Globus pallidus (tissue), 1 donor: ENCODE data around the gene CLCN5.

Experiments
- DNase-seq: peaks from one replicate; pipeline ENCODE4 v3.0.0-alpha.2; 2015; ENCODE audit warnings: low spot score

The CLCN5 gene

DNA sequence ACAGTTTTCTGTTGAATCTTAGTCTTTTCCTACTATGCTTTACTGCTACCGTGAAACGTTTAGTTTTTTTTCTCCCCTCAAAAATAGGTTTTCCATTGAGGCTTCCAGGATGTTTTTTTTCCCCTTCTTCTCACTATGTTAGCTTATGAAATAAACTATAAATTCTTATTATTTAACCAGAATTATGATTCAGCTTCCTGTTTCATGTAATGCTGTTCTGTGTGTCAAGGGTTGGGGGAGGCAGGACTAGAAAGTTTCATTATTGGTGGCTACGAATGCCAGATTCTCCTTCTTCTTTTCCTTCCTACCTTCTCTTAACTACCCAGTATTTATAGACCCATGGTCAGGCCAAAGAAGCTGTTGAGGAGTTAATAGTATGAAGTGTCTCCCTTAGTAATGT, 11.8 kb downstream of the CLCN5 start:
- no peak for DNase-seq

DNA sequence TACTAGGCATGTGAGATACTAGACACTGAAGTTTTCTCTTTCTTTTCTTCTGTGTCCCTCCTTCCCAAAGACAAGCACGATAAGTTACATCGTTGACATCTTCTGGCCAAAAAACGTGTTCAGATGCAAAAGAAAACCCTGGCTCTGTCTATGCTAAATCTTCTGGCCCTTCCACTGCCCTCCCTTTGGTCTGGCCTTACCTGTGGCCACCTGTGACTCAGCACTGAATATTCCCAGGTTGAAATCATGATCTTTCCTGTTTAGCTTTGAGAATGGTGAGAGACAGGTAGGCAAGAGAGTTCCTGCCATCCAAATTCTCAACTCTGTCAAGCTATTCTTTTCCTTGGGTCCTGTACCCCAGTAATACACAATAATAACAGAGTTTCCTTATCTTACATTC, 12.3 kb downstream of the CLCN5 start:
- no peak for DNase-seq

DNA sequence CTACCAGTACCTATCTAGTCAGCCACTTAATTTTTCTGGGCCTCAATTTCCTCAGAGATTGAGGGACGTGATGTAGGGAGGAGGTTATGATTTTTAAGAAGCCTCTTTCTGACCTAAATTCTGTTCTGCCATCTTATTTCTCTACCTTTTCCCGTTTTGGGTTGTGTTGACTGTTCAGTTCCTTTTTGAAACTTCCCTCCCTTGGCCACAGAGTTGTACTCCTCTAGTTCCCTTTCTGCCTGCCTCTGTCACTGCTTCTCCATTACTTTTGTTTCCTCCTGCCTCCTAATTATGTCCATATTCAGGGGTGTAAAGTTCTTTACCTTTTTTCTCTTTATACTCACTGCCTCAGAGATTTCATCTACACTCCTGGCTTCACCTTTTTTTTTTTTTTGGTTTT, 25.4 kb downstream of the CLCN5 start:
- peak; percentile 11 for DNase-seq

DNA sequence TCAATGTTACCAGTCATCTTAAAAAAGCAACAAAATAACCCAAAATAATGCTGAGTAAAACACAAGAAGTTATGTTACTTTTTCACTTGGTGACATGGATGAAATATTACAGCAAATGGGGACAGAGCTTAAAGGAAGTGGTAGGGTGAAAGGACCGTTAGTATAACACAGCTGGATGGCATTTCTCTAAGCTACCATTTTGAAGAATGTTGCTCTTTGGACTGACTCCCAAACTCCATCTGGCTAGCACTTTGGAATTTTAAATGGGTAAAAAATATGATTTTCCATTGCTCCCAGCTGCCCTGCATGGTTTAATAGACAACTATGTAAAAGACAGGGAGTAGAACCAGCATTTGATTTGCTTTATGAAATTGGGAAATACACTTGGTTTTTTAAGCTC, 27.6 kb downstream of the CLCN5 start:
- no peak for DNase-seq

DNA sequence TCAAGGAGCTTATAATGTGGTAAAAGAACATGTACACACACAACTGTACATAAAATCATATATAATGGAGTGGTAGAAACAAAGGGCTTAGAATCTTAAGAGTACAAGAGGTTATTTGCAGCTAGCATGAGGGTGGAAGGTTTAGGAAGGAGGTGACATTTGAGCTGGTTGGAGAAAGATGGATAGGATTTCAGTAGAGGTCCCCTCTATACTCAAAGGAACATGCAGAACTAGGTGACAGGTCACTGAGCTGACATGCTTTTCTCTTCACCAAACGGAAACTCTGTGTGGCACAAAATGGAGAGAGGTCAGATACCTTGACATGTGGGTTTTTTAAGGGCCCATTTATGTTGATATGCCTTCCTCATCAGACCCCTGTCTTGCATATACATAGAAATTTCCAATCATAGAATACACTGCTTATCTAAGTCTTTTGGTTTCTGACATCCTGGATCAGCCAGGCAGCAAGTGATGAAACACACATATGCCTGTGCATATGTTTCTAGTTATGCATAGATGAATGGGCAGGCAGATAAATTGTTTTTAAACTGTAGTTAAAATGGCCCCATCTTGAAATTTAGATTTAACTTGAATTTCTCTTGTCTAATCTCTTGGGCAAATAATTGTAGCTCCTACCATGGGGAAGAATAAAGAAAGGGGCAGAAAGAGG, 29.3 kb downstream of the CLCN5 start:
- DNase-seq, result no peak

DNA sequence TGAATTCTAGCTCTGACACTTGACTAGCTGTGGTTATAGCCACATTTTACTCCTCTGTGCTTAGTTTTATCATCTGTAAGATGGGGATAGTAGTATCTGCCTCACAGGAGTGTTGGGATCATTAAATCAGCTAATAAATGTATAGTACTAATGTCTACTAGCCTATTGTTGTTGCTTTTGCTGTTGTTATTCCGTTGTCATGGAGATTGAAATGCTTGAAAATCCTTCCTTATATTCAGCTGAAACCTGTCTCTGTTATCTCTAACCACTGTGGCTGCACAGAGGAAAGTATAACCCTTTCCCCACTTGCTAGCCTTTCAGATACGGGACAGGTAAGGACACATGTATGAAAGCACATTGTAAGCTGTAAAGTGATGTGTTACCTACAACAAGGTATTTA, 33.9 kb downstream of the CLCN5 start:
- DNase-seq, result no peak

DNA sequence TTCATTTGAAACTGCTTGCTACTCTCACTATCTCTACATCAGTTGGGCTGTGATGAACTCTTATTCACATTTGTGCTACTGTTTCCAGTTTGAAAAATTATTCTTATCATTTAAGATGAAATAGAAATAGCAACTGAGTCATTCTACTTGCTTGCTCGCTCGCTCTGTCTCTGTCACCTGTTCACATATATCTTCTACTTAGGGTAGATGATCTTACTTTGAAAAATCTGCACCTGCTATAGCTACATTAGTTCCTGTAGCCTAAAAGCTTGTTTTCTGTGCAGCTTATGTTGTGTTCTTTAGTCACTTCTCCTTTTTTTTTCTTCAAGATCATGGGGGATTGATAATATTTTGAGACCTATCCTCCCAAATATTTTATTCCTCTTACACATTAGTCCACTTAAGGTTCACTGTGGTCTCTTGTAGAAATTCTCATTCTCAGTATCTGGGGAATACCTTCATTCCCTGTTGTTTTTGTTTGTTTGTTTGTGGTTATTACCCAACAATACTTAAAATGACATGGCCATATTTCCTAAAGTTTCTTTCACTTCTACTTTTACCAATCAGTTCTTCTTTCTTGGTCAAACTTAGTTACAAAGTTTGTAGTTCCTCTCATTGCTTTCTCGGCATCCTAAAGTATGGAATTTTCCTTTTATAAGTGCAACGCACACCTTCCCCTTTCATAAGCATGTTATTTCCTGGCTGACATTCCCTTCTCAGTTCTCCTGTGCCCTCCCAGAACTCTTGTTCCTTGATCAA, 36.5 kb downstream of the CLCN5 start:
- no peak for DNase-seq

DNA sequence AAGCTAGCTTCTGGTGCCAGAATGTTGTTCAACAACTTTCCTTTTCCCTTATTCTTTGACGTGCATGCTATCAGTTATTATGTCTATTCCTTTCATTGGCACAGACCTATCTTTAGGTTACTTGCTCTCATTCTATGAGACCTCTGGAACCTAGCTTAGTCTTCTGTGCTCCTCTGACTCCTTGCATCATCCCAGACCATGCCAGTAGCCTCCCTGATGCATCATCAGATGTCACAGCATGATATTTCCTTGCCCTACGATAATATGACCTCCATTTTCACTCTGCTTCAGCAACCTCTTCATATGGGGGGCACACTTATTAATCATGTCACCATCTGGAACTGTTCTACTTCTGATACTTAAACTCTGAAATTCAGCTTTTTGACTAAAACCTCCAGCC, 37.2 kb downstream of the CLCN5 start:
- no peak for DNase-seq

DNA sequence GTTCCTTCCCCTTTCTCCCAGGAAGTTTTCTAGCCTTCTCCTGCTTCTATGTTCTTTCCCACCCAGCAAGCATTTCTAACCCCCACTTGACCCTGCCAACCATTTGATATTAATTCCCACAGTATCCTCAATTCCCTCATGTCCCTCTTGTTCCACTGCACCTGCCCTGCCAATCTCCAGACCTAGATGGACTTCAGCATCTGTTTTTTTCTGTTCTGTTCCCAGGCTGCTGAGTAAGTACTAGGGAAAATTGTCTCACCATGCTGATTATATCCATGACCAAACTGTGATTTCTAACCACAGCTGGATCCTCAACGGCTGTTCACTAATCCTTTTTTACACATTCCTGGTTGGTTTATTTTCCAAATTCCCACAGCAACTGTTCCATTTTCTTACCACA, 37.7 kb downstream of the CLCN5 start:
- DNase-seq, result no peak

DNA sequence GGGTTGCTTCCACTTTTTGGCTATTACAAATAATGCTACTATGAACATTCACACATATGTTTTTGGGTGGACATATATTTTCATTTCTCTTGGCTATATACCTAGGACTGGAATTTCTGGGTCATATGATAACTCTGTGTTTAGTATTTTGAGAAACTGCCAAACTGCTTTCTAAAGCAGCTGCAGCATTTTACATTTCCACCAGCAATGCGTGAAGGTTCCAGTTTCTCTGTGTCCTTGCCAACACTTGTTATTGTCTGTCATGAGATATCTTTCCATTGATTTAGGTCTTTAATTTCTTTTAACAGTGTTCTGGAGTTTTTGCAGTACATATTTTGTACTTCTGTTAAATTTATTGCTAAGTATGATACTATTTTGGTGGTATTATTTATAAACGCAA, 48.3 kb downstream of the CLCN5 start:
- DNase-seq, result no peak

DNA sequence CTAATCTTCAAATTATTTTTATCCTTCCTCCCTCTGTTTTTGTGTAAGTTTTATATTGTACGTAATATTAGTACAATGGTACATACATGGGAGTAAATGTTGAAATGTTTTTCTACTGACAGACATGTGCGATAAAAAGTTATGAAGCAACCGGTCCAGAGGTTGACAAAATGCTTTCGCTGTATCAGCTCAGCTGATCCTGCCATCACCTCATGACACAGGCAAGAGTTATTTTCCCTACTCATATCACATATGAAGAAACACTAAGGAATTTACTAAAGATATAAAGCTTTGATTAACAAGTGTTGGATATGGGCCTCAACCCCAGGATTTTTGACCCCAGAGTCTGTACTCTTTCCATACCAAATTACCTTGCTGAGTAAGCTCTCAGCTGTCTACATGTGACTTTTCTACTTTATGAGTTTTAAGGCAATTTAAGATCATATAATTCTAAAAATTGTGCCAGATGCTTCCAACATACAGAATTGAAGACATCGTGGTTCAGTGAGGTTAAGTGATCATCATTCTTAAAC, 50.0 kb downstream of the CLCN5 start:
- DNase-seq, result no peak

DNA sequence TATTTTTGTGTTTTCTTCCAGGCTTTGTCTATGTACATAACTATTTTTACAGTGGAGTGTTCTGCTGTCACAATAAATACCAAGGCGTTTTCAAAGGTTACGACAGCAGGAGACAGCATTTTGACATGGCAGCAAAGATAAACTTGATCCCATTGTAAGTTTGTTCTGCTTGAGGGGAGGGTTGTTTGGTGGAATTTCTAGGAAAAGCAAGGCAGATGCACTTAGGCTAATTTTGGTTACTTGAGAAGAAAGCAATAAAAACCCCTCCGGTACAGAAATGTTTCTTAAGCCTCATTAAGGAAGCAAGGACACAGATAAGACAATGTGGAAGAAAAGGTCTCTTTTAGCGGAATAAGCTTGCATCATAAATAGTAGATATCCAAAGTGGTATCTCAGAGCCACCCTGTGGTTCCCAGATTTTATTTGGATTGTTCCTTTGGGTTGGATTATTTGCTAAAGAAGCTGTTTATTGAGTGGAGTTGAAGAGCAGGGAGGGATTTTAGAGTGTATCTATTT, 54.3 kb downstream of the CLCN5 start:
- no peak for DNase-seq

DNA sequence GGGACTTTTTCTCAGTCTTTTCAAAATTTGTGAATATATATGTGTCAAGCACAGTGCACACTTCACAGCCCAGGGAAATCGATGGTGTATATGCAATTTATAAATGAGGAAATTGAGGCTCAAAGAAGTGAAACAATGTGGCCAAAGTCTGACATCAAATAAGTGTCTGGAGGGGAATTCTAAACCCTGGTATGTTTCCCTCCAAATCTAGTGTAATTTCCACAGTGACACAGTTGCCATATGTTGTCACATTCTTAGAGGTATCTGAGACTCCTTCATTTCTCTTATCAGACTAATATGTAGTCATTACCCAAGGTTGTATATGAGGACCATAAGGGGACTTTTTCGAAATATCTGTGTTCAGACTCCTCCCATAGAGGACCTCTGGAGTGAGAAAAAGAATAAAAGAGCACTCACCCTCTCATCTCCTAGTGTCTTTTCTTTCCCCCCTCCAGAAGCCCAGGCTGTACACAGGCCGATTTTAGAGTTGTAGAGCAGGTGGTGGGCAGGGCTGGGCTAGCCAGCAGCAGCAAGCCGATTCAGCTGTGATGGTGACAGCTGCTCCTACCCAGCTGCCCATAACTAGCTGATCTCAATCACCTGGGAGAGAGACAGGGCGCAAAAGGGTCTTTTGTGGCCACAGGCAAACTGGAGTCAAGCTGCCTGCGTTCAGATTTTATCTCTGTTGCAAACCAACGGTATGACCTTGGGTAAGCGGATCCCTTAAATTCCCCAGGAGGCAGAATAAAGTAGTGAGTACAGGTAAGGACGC, 55.1 kb downstream of the CLCN5 start:
- no peak for DNase-seq

DNA sequence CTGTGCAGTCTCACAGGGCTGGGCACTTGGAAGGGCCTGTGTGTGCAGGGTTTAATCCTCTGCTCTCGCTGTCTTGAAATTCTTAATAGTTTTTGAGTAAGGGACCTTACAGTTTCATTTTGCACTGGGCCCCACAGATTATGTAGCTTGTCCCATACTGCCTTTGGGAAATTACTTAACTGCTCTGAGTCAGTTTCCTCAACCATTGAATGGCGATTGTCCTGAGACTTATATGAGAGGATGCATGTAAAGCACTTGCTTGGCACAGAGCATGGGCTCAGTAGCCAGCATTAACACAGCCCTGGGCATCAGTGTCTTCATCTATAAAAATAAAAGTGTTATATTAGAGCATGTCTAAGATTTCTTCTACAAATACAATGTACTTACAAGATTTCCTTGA, 55.8 kb downstream of the CLCN5 start:
- DNase-seq, result no peak

DNA sequence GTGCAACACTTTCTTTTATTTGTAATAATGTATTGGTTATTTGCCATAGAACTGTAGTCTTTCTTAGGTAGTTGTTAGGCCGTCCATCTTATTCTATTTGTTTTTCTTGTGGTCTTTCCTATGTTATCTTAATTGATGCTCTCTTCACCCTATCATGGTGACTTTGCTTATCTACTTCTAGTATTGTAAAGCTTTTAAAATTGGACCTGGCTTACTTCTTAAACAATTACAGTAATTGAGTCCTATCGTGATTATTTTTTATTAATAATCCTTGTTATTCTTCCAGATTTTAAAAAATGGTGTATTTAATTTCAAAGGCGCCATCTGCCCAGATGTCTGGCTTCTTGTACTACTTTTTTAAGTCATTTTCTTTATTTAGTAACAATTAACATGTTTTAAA, 63.7 kb downstream of the CLCN5 start:
- DNase-seq, result no peak

DNA sequence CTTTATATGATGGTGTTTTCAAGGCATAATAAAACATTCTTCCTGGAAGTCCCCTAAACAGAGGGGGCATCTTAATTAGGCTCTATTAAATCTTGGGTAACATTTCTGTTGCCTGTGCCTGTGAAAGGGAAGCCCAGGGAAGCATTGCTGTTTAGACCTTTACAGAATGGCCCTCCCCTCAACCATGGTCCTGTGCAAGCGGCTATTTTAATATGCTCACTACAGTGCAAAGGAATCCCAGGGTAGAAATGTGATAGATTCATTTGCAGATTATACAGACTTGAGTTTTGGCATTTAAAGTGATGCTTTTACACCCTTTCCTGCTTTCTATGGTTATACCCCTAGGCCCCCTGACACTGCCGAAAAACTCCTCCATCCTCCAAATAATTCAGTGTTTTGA, 65.3 kb downstream of the CLCN5 start:
- DNase-seq, result no peak

DNA sequence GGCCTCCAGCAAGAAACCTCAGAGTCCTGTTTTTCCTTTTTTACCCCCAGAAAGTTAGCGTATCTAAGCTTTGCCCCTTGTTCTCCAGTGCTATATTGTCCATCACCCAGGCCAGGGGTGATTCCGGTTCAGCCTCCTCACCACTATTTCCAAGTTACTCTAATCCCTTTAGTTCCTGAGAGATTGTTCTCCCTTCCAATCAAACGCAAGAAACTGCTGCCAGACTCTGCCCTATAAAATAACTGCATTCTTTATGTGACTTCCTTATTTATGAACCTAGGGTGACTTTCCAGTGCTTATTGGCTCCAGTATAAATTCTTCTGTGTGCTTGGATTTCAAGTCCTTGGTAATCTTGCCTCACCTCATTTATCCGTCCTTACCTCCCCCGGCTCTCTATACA, 65.7 kb downstream of the CLCN5 start:
- no peak for DNase-seq

DNA sequence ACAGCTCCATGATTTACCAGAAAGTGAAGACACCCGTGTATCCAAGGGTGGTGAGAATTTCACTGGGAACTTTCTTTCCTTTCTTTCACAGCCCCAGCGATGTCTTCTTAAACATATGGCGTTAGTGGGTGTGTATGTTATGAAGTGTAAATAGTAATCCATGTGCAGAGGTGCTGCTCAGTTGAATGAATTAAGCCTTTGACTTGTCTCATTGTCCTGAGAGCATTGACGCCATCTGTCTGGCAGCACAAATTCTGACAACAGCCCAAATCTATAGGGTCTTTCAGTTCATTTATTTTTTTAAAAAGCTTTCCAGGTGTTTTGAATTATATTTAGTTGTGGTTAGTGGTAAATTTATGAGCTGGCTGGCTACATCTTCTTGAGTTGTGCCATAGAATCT, 69.4 kb downstream of the CLCN5 start:
- no peak for DNase-seq

DNA sequence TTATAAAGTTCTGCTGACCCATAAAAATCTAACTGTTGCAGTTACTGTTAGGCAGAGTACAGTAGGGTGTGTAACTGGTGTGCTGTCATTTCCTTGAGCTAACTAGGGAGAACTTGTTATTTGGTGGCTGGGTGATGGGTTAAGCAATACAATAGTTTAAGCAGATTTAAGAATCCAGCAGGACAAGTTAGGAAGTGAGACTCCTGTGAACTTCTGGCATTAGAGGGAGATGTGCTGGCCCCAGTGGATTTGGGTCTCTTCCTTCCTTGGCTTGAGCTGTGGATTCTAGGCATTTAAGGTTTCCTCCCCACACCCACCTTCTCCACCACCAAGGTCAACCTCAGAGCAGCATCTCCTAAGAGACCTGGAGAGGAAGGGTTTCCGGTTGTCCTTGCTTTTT, 70.5 kb downstream of the CLCN5 start:
- DNase-seq, result no peak

DNA sequence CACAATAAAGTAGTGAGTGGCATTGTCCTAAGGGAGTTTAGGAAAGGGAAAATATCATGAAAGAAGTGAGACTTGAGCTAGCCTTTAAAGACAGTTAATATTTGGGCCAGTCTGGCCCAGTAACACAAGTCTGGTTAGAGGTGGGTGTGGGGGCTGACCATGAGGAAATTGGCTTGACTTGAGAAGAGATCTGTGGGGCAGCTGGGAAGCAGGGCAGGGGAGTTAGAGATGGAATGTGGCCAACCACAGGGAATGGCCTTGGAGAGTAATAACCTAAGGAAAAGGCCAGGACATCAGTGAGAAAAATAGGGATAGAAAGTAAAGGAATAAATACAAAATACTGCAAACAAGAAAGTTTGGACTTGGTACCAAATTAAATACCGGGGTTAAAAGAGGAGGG, 71.3 kb downstream of the CLCN5 start:
- no peak for DNase-seq

DNA sequence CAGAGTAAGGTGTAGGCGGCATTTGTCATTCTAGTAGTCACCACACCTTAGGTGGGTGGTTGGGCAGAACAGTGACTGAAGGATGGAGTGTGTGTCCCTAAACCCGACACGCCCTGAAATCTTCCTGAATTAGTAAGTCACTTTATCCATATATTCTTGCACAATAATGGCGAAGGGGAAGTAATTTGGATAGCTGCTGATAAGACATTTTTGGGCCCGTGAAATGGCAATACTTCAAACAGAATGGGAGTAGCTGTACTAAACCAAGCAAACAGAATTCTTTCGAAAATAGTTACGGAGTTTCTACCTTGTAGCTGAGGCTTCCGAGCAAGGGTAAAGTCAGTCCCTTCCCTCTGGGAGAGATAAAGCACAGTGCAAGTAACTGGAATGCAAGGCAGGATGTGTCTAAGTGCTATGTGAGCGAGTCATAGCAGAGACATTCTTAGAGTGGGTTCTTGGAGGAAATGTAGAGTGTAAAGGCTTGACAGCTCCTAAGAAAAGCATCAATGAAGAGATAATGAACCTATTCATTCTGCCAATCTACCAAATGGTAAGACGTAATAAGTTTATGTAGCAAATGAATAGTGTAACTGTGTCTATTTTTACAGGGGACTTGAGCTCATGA, 72.8 kb downstream of the CLCN5 start:
- no peak for DNase-seq

DNA sequence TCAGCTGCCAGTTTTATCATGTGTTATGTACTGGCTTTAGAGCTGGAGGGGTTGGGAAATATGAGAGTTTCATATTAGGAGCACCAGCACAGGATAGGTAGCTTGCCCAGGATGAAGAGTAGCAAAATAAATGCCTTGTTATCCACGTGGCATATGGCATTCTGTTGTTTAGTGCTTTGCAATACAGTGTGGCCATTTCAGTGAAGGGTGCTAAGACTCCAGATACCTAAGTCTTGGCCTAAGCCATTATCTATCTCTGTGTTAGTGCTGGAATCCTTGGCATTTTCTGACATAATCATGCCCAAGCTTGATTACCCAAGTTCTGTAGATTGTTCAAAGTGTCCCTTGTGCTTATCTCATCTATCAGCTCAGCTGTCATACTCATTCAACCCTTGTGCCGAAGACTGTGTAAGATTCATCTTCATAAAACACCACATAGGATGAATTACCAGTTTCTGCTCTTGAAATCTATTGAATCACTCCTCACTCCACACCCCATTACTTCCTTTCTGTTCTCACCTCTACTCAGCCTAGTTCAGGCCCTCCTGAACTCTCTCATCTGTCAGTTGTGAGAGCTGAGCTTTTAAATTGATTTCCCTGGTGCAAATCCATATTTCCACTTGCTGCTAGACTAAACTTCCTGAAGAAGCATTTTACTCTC, 73.5 kb downstream of the CLCN5 start:
- no peak for DNase-seq
